Hematopoietic multipotent progenitor cell treated with erythropoietin and hydrocortisone succinate and interleukin-3 and kit ligand, for 15 days (in vitro differentiated cells): ENCODE measurements around the gene CUX1.
"Not testable (repeated sequence)": the region's sequence is repeated elsewhere in the genome, so short reads cannot be mapped to it uniquely, and the experiment has no call there.

Source experiments
- DNase-seq: peaks from one replicate; pipeline ENCODE4 v3.0.0-alpha.2; 2015; ENCODE audit warnings: low spot score

Gene CUX1

DNA sequence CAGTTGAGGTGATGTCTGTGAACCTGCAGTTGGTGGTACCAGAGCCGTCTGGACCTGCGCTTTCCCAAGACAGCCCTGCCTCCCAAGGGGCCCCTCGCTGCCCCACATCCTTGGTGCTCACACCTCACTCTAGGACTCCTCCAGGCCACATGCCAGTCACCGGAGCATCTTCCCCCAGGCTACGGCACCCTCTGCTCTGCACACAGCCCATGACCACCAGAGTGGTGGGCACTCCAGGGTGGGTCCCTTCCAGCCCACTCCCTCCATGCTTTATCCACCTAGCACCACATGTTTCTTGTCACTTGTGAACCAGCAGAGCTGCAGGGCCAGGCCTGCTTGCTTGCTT is 285.6 kb downstream of the CUX1 start:
- DNase-seq, result no peak

DNA sequence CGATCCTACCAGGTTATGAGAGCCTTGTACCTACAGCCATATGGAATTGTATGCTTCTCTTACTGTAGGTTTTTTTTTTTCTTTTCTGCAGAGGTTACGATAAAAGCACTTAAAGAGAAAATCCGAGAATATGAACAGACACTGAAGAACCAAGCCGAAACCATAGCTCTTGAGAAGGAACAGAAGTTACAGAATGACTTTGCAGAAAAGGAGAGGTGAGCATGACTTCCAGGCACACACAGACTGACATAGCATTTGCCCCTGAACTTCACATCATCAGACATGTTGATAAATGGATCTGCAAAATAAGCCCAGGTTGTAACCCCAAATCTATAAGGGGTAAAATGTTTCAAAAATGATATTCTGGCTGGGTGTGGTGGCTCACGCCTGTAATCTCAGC is 286.8 kb downstream of the CUX1 start:
- DNase-seq, result no peak

GRCh38 chr7:102106625-102107024 is 289.2 kb downstream of the CUX1 start:
- DNase-seq, result no peak

- no peak for DNase-seq
These were observed 290.2 kb downstream of the CUX1 start for GRCh38 chr7:102107474-102108104.

- no peak for DNase-seq
These were observed 293.9 kb downstream of the CUX1 start for GRCh38 chr7:102111061-102112041.

GRCh38 chr7:102115181-102115580 is 297.8 kb downstream of the CUX1 start:
- no peak for DNase-seq

DNA sequence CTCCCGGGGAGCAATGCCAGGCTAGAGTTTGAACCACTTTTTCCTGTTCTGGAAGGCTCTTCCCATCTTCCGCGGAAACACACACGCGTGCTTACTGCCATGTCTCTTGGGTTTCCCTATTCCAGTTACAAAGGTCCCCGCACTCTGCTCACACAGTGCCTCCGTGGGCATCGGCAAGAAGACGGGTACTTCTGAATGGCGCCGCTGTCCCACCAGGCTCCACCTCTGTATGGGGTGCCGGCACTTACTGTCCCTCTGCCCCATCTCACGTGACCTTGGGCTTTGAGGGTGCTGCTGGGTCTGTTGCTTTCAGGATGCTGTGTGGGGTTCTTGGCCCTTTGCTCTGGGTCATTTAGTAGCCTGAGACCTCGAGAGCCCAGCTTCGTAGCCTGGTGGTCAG is 298.5 kb downstream of the CUX1 start:
- no peak for DNase-seq

DNA sequence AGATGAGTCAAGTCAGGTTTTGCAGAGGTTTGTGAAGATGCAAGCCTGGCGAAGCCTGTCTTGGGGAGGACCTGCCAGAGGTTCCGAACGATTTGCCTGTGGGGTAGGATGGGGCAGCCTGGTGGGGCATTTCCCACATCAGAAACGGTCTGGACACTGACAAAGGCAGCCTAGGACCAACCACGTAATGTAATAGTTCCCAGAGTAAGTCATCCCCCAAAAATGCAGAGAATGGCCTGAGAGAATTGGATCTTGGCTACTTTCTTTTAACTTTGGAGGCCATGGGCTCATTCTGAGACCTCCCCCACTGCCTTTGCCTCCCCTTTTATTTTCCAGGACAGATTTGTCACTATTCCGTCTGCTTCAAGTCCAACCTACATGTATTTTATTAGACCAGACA is 300.3 kb downstream of the CUX1 start:
- no peak for DNase-seq

DNA sequence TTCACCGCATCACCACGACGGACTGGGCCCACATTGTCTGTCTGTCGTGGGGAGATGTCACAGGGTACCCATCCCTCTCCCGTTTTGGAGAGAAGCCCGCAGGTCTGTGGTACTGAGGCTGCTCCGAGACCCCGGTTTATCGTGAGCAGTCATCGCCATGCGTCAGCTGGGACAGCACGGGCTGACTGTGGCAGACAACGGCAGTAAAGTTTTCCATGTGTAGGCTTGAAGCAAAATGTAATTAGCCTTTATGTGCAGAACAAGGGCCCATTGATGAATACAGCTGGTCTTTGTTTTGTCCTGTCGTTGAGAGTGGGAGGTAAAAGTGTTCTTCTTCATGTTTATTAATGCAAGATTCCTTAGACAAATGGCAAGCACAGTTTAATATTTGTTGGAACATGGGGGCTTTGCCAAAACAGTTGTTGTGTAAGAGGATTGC is 301.8 kb downstream of the CUX1 start:
- no peak for DNase-seq

DNA sequence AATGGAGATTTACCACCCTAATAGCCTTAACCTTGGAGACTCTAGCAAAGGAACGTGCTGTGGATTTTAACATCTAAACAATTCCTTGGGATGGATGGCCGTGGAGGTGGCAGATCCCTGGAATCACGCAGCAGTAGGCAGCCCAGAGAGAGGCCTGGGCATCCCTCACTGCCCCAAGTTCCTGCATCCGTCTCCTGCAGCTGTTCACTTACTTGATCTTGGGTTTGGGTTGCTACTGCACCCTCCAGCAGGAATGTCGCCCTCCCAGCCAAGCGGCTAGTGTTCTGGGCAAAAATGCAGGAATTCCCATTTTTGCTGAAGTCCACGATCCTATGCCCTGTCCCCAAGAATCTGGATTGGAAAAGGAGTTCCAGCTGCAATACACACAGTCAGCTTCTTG is 302.5 kb downstream of the CUX1 start:
- DNase-seq, result no peak

DNA sequence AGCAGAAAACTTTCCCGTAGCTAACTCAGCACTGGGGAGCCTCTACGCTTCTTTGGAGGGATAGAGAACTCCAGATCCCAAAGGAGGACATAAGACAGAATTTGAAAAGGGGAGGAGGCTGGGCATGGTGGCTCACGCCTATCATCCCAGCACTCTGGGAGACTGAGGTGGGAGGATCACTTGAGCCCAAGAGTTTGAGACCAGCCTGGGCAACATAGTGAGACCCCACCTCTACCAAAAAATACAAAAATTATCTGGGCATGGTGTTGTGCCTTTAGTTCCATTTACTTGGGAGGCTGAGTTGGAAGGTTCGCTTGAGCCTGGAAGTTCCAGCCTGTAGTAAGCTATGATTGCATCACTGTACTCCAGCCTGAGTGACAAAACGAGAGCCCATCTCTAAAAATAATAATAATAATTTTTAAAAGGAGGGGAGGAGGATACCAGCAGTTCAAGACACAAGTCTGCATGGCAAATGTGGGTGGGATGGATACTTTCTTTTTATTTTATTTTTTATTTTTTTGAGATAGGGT is 303.3 kb downstream of the CUX1 start:
- no peak for DNase-seq

- DNase-seq, result no peak
These were observed 304.6 kb downstream of the CUX1 start for GRCh38 chr7:102122026-102122425.

GRCh38 chr7:102125127-102125596 is 307.7 kb downstream of the CUX1 start:
- DNase-seq, result no peak

GRCh38 chr7:102128303-102128702 is 310.9 kb downstream of the CUX1 start:
- no peak for DNase-seq

DNA sequence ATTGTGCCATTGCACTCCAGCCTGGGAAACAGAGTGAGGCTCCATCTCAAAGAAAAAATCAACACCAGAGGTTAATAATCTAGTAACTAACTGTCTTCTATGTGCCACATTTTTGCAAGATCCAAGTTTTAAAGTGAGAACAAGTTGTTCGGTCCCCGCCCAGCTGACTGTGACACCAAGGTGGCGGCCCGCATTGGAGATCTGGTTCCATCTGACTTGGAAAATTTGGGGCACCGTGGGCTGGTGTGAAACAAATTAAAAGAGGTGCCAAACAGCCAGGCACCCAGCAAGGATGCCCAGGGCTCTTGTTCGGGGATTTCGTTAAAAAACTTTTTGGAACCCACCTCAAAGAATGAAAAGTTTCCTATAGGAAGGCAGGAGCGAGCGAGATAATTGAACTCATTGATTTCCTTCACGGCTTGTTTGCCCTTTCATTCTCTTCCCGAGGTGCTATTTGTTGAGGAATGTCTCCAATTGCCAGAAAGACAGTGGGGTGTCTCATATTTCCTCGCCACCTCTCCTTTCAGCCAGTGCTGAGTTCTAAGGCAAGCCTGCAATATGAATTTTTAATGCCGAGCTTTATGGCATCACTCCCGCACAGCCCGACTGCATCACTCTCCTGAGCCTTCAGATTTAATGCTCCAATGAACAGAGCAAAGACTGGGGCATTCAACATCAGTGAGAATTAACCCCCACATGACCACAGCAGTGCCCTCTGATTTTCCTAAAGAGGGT is 312.4 kb downstream of the CUX1 start:
- DNase-seq, result no peak

DNA sequence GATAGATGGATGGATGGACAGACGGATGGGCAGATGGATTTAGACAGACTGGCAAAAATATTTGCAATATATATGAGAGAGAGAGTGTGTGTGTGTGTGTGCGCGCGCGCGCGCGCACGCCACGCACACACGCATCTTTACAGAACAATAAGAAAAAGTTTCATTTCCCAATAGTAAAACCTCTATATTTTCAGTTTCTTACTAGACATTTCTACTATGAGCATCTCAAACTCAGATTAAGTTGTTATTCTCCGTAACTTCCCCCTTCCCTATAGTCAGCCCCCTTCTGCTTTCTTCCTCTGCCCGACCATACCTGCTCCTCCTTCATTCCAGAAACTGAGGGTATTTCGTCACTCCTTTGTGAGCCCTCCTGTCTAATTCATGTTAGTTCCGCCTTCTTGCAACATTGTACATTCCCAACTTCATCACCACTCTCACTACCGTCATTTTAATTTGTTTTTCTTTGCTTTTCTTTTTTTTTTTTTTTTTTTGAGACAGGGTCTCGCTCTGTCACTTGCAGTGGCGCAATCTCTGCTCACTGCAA is 314.9 kb downstream of the CUX1 start:
- no peak for DNase-seq

DNA sequence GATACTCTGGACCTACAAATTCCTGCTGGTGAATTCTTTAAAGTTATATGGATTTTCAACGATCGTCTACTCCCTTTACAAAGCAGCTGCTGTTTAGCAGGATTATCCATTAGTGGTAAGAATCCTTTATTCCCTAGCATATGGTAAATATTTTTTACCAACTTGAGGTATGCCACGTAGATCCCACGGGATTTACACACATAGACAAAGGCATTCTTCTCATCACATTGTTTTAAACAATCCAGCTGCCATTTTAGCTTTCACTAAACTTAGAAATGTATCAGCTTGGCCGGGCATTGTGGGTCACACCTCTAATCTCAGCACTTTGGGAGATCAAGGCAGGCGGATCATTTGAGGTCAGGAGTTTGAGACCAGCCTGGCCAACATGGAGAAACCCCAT is 321.2 kb downstream of the CUX1 start:
- no peak for DNase-seq

- no peak for DNase-seq
These were observed 323.5 kb downstream of the CUX1 start for GRCh38 chr7:102140952-102141370.

- DNase-seq, result not testable (repeated sequence)
These were observed 325.0 kb downstream of the CUX1 start for GRCh38 chr7:102142433-102142832.

DNA sequence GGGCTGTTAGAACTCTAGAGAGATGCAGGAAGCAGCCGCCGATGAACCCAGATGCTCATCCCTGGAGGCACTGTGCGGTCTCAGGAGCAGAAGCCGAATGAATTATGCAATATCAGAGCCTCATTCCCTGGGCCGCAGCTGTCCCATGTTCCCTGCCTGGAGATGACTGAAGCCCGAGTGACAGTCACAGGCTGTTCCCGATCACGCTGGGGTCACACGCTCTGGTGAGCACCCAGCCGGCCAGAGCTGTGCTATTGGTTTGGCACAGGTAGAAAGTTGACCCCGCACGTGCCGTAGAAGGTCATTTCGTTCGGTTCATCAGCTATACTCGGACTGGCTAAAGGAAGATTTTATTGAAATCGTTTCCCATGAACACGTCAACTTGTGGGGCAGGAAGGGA is 328.7 kb downstream of the CUX1 start:
- DNase-seq, result no peak

GRCh38 chr7:102147008-102147407 is 329.6 kb downstream of the CUX1 start:
- DNase-seq, result no peak

- no peak for DNase-seq
These were observed 331.4 kb downstream of the CUX1 start for GRCh38 chr7:102148799-102149198.
